NCI-H2196 treated with DMSO at 0.1 percent for 48 hours (cell line): ENCODE results near the gene ARHGAP1.

Experiments
- DNase-seq: peaks from one replicate; lab custom pipeline; 2025; ENCODE audit not compliant: unreplicated experiment; lab: John Stamatoyannopoulos, UW

The ARHGAP1 gene

DNA sequence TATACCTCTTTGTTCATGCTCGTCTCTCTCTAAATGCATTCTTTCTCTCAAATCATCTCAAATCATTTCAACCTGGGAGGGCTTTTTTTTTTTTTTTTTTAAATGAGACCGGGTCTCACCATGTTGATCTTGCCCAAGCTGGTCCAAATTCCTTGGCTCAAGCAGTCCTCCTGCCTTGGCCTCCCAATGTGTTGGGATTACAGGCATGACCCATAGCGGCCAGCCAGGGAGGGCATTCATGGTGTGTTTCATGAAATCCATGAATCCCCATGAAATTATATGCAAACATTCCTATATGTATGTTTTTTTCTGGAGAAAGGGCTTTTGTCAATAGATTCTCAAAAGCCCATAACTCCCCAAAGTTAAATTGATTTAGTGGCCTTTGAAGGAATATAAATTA is 56.9 kb downstream of the ARHGAP1 start:
- DNase-seq: no peak

DNA sequence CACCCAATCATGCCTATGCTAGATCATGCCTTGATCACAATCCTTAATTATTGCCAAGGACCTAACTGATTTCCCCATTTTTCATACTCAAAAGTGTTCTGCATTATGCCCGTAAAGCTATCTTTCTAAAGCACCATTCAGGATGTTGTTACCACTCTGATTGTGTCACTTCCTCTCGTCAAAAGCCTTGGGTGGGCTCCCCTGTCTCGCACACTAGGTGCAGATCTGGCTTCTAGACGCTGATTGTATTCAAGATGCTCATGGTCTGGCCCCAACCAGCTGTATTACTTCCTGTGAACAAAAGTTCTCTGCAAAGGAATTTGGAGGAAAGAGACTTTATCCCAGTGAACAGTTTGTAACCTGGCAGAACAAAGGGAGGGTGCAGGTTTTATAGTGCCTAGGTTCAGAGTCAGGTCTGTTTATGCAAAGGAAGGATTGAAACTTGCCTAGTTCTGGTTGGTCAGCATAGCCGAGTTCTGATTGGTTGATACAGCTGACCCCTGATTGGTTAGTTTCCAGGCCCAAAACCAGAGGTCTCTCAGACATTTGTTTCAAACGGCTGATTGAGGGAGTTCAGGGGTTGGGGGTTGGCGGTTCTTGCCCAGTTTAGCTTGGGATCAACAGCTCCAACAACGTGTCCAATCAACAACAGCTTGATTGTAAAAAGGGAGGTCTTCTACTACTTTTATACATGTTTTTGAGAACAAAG is 57.6 kb downstream of the ARHGAP1 start:
- DNase-seq: no peak

DNA sequence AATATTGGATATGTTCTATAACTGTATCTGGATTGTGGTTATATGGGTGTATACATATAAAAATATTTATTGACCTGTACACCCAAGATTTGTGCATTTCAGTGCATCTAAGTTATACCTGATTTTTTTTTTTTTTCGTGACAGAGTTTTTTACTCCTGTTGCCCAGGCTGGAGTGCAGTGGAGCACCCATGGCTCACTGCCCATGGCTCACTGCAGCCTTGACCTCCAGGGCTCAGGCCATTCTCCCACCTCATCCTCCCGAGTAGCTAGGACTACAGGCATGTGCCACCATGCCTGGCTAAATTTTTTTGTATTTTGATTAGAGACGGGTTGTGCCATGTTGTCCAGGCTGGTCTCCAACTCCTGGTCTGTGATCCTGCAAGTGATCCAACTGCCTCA is 58.8 kb downstream of the ARHGAP1 start:
- no peak for DNase-seq

- DNase-seq: no peak
Observed at GRCh38 chr11:46640036-46640788, 60.2 kb downstream of the ARHGAP1 start.

GRCh38 chr11:46639197-46639839 is 61.1 kb downstream of the ARHGAP1 start:
- DNase-seq: no peak

- no peak for DNase-seq
Observed at GRCh38 chr11:46637546-46637945, 62.9 kb downstream of the ARHGAP1 start.

DNA sequence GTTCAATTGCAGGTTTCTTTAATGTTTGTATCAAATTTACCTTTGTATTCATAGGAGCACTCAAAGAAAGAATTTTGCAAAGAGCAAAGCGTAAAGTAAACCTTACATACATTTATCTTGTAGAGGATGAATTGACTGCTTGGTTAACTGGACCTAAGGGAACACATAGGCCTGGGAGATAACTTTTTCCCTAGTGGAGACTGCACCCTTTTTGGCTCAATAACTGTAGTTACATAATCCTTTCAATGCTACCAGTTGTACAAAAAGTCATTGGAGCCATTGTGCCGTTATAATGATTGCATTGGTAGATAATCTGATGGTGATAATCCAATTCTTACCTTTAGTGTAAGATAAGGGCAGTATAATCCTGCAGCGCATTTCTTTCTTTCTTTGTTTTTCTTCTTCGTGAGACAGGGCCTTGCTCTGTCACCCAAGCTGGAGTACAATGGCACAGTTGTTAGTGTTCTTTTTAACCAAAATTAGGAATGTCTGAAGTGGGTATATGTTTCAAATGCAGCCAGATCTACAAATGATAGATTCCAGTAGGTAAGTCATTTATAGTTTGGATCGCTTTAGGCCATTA is 64.8 kb downstream of the ARHGAP1 start:
- DNase-seq: no peak

- no peak for DNase-seq
Observed at GRCh38 chr11:46633291-46634217, 66.9 kb downstream of the ARHGAP1 start.

DNA sequence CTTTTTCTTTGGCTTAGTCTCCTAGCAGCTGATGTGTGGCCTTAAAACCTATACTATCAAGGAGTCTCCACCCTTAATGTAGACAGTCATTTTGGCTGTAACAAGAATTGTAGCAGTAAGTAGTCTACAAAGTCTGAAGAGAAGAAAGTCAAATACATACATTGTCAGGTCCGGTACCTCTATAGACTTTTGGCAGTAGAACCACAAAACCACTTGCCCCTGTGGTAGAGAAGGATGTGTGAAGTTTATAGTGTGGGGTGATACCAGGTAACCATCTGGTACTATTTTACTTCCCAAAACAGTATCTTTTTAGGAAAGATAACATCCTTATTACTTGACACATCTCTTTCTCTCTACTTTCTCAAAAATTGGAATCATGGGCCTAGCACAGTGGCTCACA is 67.9 kb downstream of the ARHGAP1 start:
- no peak for DNase-seq

GRCh38 chr11:46631676-46632075 is 68.7 kb downstream of the ARHGAP1 start:
- no peak for DNase-seq

GRCh38 chr11:46630237-46630636 is 70.2 kb downstream of the ARHGAP1 start:
- no peak for DNase-seq

GRCh38 chr11:46628961-46629360 is 71.5 kb downstream of the ARHGAP1 start:
- no peak for DNase-seq
